CD14-positive monocyte (primary cell): Measurements from ENCODE around the gene CD38. TPM values are rescaled to one million over a fixed set of nuclear protein-coding genes. Genes with fewer than 3 reads are reported as not detected.
A peak's percentile ranks its signal among the peaks of the same experiment; 100 is the strongest.

Experiments used
- DNase-seq, 3 donors: peaks; one replicate each; pipeline ENCODE4 v3.0.0-alpha.2; 2011 to 2022
- H2AFZ ChIP-seq: 2 replicates; pipeline ENCODE4 v1.6.0; 2012; ENCODE audit warnings: mild to moderate bottlenecking, low read depth, low read length, inconsistent platforms; ENCODE audit not compliant: insufficient read depth, poor library complexity, severe bottlenecking
- H3K27ac ChIP-seq, 2 donors: 1 replicate in 1 of 2; 2 replicates in 1 of 2; pipeline ENCODE4 v1.5.1; 2012 to 2013; ENCODE audit warnings: low read length in 2 of 2, control low read depth in 1 of 2, inconsistent platforms in 1 of 2, low read depth in 1 of 2, mild to moderate bottlenecking in 1 of 2
- H3K27me3 ChIP-seq, 2 donors: one replicate each; pipeline versions ENCODE4 v1.6.0 to v1.6.1; 2011 to 2013; ENCODE audit warnings: low read length in 2 of 2; ENCODE audit not compliant: control insufficient read depth in 2 of 2, insufficient read depth in 2 of 2
- H3K36me3 ChIP-seq, 2 donors: replicated peaks in 1 of 2; 1 replicate in 1 of 2; 2 replicates in 1 of 2; pipeline versions ENCODE4 v1.5.1 to v1.6.1; 2012 to 2013; ENCODE audit warnings: low read length in 2 of 2, control low read depth in 1 of 2, inconsistent platforms in 1 of 2, mild to moderate bottlenecking in 1 of 2; ENCODE audit not compliant: insufficient read depth in 2 of 2, control insufficient read depth in 1 of 2
- H3K4me1 ChIP-seq, 2 donors: 1 replicate in 1 of 2; 2 replicates in 1 of 2; pipeline versions ENCODE4 v1.5.1 to v1.6.1; 2012 to 2013; ENCODE audit warnings: low read length in 2 of 2, control low read depth in 1 of 2, inconsistent platforms in 1 of 2, mild to moderate bottlenecking in 1 of 2, moderate library complexity in 1 of 2; ENCODE audit not compliant: insufficient read depth in 2 of 2, control insufficient read depth in 1 of 2
- H3K4me2 ChIP-seq: replicated peaks from 2 replicates; pipeline ENCODE3; 2012; ENCODE audit warnings: low read length, moderate library complexity, mild to moderate bottlenecking; ENCODE audit not compliant: poor library complexity, severe bottlenecking; ENCODE audit errors: extremely low read depth
- H3K4me3 ChIP-seq, 3 experiments: fragments of 200-600 bp in 1 of 3; sonication (generic) in 1 of 3; replicated peaks in 1 of 3; 1 replicate in 2 of 3; 2 replicates in 1 of 3; pipeline ENCODE4 v1.5.1; 2011 to 2013; ENCODE audit warnings: low read length in 3 of 3, mild to moderate bottlenecking in 3 of 3, control low read depth in 2 of 3, low read depth in 2 of 3, inconsistent platforms in 1 of 3, moderate library complexity in 1 of 3
- H3K79me2 ChIP-seq: 2 replicates; pipeline ENCODE4 v1.6.0; 2012; ENCODE audit warnings: mild to moderate bottlenecking, control low read depth, inconsistent platforms, low read length, moderate library complexity; ENCODE audit not compliant: insufficient read depth
- H3K9ac ChIP-seq: 2 replicates; pipeline ENCODE4 v1.6.0; 2017; ENCODE audit warnings: low read length, mild to moderate bottlenecking; ENCODE audit not compliant: insufficient read depth, poor library complexity, severe bottlenecking
- H3K9me3 ChIP-seq, 2 donors: replicated peaks in 1 of 2; 1 replicate in 1 of 2; 2 replicates in 1 of 2; pipeline versions ENCODE4 v1.5.1 to v1.6.1; 2012 to 2013; ENCODE audit warnings: low read length in 2 of 2, control low read depth in 1 of 2; ENCODE audit not compliant: control insufficient read depth in 1 of 2, insufficient read depth in 1 of 2
- H4K20me1 ChIP-seq: 2 replicates; pipeline ENCODE4 v1.6.0; 2012; ENCODE audit warnings: mild to moderate bottlenecking, low read length, control low read depth, moderate library complexity; ENCODE audit not compliant: insufficient read depth
- H3K27ac Mint-ChIP-seq, 7 donors: one replicate each; pipeline ENCODE4 v1.8.0; 2020; ENCODE audit warnings: mild to moderate bottlenecking in 7 of 7, mixed read lengths in 7 of 7, moderate library complexity in 6 of 7, inconsistent platforms in 2 of 7
- H3K27me3 Mint-ChIP-seq, 3 donors: one replicate each; pipeline ENCODE4 v1.8.0; 2021 to 2022; ENCODE audit warnings: low read depth in 3 of 3, mild to moderate bottlenecking in 3 of 3, mixed read lengths in 3 of 3, moderate library complexity in 3 of 3, inconsistent platforms in 1 of 3
- H3K36me3 Mint-ChIP-seq, 2 donors: one replicate each; pipeline ENCODE4 v1.8.0; 2020; ENCODE audit warnings: mixed read lengths in 2 of 2, inconsistent platforms in 1 of 2, mild to moderate bottlenecking in 1 of 2
- H3K4me1 Mint-ChIP-seq: one replicate; pipeline ENCODE4 v1.8.0; 2020; ENCODE audit warnings: mild to moderate bottlenecking, mixed read lengths
- H3K4me3 Mint-ChIP-seq, 2 donors: one replicate each; pipeline ENCODE4 v1.8.0; 2020; ENCODE audit warnings: mild to moderate bottlenecking in 2 of 2, mixed read lengths in 2 of 2, moderate library complexity in 1 of 2
- H3K9me3 Mint-ChIP-seq, 7 donors: one replicate each; pipeline ENCODE4 v1.8.0; 2020 to 2022; ENCODE audit warnings: mixed read lengths in 7 of 7, mild to moderate bottlenecking in 6 of 7, moderate library complexity in 6 of 7, inconsistent platforms in 2 of 7
- WGBS: methylation state at CpG from one replicate; pipeline ENCODE4 v1.1.5; 2013; ENCODE audit warnings: missing lambda C conversion rate; ENCODE audit not compliant: insufficient coverage; 5-methylcytosine and 5-hydroxymethylcytosine counted together
- intact Hi-C, 2 donors: fragments of 100-400 bp; cut with micrococcal nuclease; formaldehyde crosslinking; loops; one replicate each; pipeline versions ENCODE4 v1.15.0 to v1.15.1; 2023
- polyA plus RNA-seq, 3 donors: library from polyadenylated mRNA; depleted of rRNA in 1 of 3; unstranded in 2 of 3; stranded (reverse) in 1 of 3; fragments of 300-500 nt in 2 of 3; fragments of >200 nt in 1 of 3; fragmentation: Illumina TruSeq in 2 of 3; gene quantifications; 1 replicate in 2 of 3; 2 replicates in 1 of 3; pipeline ENCODE4 v1.2.3, GENCODE V29; 2012 to 2021
- TF ChIP-seq, protein P1 (sequence below): fragments of 200-600 bp; IDR thresholded peaks from one replicate; pipeline ENCODE4 v1.8.0; 2022; ENCODE audit warnings: antibody characterized with exemption, mild to moderate bottlenecking

Gene CD38
- polyA plus RNA-seq, 3 donors: 2.3 to 4.4 (median 3.0) TPM

DNA sequence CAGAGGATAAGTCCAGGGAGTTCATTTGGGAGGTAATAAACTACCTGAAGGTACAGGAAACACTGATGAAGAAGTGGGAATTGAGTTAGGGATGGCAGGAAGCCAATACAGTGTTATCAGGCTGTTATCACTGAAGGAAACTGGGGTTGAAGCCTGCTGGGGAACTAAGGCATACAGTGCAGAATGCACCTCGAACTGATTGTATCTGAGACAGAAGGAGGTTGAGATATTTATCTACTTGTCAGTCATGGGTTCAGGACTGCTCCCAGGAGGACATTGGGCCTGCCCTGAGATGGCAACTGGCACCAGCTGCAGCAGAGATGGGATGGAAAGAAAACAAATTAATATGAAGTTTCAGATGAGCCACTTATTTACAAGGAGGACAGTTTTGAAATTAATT is 35.5 kb upstream of the CD38 start:
- TF ChIP-seq, protein P1, sequence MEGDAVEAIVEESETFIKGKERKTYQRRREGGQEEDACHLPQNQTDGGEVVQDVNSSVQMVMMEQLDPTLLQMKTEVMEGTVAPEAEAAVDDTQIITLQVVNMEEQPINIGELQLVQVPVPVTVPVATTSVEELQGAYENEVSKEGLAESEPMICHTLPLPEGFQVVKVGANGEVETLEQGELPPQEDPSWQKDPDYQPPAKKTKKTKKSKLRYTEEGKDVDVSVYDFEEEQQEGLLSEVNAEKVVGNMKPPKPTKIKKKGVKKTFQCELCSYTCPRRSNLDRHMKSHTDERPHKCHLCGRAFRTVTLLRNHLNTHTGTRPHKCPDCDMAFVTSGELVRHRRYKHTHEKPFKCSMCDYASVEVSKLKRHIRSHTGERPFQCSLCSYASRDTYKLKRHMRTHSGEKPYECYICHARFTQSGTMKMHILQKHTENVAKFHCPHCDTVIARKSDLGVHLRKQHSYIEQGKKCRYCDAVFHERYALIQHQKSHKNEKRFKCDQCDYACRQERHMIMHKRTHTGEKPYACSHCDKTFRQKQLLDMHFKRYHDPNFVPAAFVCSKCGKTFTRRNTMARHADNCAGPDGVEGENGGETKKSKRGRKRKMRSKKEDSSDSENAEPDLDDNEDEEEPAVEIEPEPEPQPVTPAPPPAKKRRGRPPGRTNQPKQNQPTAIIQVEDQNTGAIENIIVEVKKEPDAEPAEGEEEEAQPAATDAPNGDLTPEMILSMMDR: no peak
- H3K4me3 Mint-ChIP-seq: no peak overlapping the region
- no peaks in the 10 kb centered on the region for H3K4me1 ChIP-seq
- H3K27me3 Mint-ChIP-seq: no peaks in the 10 kb centered on the region
- peaks cover 6 to 47% of the 10 kb centered on the region in 2 donors for H3K36me3 ChIP-seq
- H2AFZ ChIP-seq: no peak overlapping the region
- no peak overlapping the region for H3K4me3 ChIP-seq
- no peaks in the 10 kb centered on the region for H3K27me3 ChIP-seq
- 10% methylated on average over 1 of the region's 1 CpG for WGBS
- no peak overlapping the region for H3K9ac ChIP-seq
- peaks cover 47 to 55% of the 10 kb centered on the region in 2 donors for H3K36me3 Mint-ChIP-seq
- no peak overlapping the region for H3K27ac ChIP-seq
- peaks cover 7 to 33% (median 17%) of the 10 kb centered on the region in 7 donors for H3K9me3 Mint-ChIP-seq
- peak overlapping the region in 1 of 7 donors; percentile 3 for H3K27ac Mint-ChIP-seq
- H3K79me2 ChIP-seq: no peaks in the 10 kb centered on the region
- no peak for DNase-seq
- intact Hi-C loops: no loop called here
- peaks cover 14% of the 10 kb centered on the region for H3K4me1 Mint-ChIP-seq
- no peak overlapping the region for H3K4me2 ChIP-seq
- peaks cover 15 to 16% of the 10 kb centered on the region in 2 donors for H3K9me3 ChIP-seq
- peaks cover 6% of the 10 kb centered on the region for H4K20me1 ChIP-seq

DNA sequence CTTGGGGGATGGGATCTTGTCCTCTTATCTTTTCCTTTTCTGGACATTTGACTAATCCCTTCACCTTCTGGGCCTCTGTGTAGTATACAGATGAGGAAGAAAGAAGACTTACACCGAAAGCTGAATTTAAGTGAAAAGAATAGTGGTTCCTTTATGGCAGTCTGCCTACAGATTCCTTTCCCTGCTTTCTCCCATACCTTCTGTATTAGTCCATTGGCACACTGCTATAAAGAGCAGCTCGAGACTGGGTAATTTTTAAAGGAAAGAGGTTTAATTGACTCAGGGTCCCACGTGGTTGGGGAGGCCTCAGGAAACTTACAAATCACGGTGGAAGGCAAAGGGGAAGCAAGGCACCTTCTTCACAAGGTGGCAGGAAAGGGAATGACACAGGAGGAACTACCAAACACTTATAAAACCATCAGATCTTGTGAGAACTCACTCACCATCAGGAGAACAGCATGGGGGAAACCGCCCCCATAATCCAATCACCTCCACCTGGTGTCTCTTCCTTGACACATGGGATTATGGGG is 34.0 kb upstream of the CD38 start:
- peaks cover 0 to 34% of the 10 kb centered on the region in 2 donors for H3K36me3 ChIP-seq
- WGBS: no CpG with 5 or more reads among the region's 5 CpGs
- Mint-ChIP-seq H3K9me3 (peaks cover 7 to 33% (median 17%) of the 10 kb centered on the region in 7 donors), H3K36me3 (peaks cover 44 to 46% of the 10 kb centered on the region in 2 donors), H3K27me3 (no peaks in the 10 kb centered on the region), H3K4me3 (no peak overlapping the region), H3K4me1 (peaks cover 12% of the 10 kb centered on the region), H3K27ac (no peak overlapping the region)
- no peak overlapping the region for H3K27ac ChIP-seq
- TF ChIP-seq, protein P1: no peak
- no peaks in the 10 kb centered on the region for H4K20me1 ChIP-seq
- H3K4me2 ChIP-seq: no peak overlapping the region
- H3K9me3 ChIP-seq: peaks cover 15 to 16% of the 10 kb centered on the region in 2 donors
- no peak overlapping the region for H2AFZ ChIP-seq
- no peak for DNase-seq
- no peak overlapping the region for H3K4me3 ChIP-seq
- no peaks in the 10 kb centered on the region for H3K79me2 ChIP-seq
- no peaks in the 10 kb centered on the region for H3K4me1 ChIP-seq
- no peaks in the 10 kb centered on the region for H3K27me3 ChIP-seq
- no peak overlapping the region for H3K9ac ChIP-seq
- intact Hi-C loops: no loop called here
